ENCODE measurements around the gene EGFL7.

EGFL7 gene

DNA sequence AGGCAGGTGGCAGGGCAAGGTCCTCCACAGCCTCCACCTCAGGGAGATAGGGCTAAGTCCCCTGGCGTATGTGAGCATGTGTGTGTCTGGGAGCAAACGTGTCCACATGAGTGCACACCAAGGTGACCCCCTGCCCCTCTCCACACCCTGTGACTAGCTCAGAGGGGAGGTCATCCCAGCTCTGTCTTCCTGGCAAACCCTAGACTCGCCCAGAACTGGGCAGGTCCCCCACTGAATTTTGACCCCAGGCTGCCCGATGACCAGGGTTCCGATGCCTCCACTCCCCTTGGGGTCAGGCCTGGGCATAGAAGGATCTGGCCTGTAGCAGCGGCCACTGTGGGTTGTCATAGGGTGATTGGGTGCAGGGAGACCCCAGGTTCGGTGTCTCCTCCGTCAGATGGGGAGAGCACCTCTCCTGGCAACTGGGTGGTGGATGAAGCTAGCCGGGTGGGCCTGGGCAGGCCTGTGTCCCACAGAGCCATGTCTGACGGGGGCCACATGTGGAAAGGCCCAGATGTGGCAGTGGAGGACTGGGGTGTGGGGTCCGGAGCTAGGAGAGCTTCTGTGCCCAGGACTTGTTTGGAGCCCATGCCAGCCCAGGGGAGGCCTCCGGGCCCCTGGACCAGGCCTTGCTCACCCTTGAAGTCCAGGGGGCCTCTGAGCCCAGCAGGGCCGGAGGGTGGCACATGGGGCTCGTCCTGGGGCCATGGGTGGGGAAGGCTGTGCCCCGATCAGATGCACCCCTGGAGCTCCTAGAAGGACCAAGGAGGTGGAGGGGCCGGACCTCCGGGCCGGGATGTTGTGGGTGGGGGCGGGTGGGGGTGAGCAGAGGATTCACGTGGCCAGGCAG is 55.9 kb downstream of the EGFL7 start:
- DNase-seq (ENCODE audit: low spot score): no peak

DNA sequence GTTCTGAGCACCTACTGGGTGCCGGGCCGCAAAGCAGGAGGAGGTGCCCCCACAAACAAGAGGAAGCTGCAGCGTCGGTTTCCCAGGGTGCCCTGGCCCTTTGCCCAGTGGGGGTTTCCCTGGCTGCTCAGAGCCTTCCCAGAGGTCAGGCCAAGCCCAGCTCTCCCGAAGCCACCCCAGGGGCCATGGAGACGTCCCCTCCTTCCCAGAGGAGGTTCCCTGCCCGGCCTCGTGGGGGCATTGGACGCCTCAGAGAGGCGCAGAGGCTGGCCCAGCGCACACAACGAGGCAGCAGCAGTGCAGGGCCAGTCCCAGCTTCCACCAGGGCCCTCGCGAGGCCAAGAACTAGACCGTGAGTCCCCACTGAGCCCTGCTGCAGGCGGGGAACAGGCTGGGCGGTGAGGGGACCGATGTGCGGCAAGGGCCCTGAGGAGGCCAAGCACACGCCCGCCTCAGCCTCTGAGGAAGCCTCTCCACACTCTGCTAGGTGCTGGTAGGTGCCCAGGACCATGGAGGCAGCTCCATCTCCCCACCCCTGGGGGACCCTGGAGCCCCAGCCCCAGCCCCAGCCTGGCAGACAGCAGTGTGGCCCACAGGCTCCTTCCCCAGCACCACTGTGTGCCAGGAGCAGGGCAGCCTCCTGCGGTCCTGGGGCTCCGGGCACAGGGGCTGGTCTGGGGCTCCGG is 56.6 kb downstream of the EGFL7 start:
- no peak for DNase-seq (ENCODE audit: low spot score)

DNA sequence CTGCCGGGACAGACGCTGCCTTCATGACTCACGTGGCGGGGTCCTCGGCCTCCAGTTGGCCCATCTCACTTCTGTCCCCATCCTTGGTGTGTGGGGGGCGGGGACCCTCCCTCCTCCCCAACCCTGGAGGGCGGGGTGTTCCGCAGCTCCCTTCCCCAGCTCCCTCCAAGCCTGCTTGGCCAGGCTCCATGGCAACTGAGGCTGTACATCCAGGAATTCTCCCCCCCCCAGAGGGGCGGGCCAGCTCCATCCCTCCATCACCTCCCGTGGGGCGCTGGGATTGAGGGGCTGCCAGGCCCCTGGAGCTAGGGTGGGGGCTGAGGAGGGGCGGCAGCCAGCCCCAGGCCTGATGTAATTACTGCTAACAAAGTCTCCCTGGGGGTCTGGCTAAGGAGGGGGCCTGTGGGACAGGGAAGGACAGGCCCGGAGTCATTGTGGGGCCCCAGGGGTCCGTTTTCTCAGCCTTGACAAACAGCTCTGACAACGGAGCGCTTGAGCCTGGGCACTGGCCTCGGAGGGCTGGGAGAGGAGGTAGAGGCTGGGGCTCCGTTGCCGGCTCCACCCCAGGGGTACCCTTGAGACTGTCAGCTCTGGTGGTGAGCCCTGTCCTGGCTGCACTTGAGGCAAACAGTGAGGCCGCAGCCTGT is 57.7 kb downstream of the EGFL7 start:
- no peak for DNase-seq (ENCODE audit: low spot score)

DNA sequence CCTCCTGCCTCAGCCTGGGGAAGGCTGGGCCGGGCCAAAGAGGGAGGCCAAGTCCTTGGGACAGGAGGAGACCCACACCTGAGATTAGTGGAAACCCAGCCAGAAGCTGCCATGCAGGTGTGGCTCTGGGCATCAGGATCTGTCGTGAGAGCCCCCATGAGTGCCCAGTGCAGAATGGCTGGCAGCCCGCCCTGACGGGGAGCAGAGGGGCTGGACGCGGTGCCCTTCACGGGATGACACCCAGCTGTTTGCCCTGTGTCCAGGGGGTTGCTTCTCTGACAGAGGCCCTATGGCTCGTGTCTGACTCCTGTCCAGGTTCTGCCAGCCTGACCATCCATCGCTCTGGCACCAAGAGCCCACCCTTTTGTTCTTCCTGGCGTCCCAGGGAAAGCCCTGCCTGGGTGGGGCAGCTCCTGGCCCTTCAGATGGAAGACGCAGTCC is 58.2 kb downstream of the EGFL7 start:
- no peak for DNase-seq (ENCODE audit: low spot score)

DNA sequence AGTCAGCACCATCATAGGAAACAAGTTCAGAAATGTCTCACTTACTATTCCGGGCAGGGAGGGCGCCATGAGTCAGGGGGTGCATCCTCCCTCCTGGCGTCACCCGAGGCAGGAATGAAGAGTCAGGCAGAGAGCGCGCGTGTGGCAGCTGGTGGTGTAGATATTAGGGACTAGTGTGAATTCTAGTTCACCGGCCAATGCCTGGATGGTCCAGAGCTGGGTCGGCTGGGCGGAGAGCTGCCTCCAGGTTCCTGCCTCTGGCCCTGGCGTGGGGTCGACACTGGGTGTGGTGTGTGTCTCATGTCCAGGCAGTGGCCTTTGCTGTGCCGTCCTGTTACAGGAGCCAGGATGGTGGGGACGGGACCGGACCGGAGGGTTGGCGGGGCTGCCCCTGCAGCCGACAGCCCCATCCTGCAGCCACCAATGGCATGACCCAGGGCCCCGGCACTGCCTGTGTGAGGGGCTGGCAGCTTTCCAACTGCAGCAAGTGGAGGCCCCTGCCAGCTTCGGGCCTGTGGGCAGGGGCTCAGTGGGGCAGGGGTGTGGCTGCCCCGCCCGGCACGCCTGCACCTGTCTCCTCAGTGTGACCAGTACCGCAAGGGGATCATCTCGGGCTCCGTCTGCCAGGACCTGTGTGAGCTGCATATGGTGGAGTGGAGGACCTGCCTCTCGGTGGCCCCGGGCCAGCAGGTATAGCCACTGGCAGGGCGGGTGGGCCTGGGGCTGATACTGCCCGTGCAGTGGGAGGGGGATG is 58.8 kb downstream of the EGFL7 start:
- no peak for DNase-seq (ENCODE audit: low spot score)

Measured in hematopoietic multipotent progenitor cell treated with erythropoietin and hydrocortisone succinate and interleukin-3 and kit ligand, for 15 days (in vitro differentiated cells).